GM19043 (cell line): Measurements from ENCODE around the gene FOXO3.

Experiments
- ATAC-seq: cut with Tn5 transposase; IDR thresholded peaks from one replicate; pipeline ENCODE4 v1.9.1; 2021; ENCODE audit warnings: low read depth; ENCODE audit not compliant: unreplicated experiment

Gene FOXO3

GRCh38 chr6:108574457-108575141, 13.9 kb downstream of the FOXO3 start:
- no peak for ATAC-seq

GRCh38 chr6:108575905-108576494, 15.3 kb downstream of the FOXO3 start:
- ATAC-seq: no peak

GRCh38 chr6:108576709-108577108, 16.0 kb downstream of the FOXO3 start:
- no peak for ATAC-seq

- no peak for ATAC-seq
These were observed 17.4 kb downstream of the FOXO3 start for GRCh38 chr6:108578166-108578565.

GRCh38 chr6:108578595-108579327, 18.0 kb downstream of the FOXO3 start:
- no peak for ATAC-seq

- no peak for ATAC-seq
These were observed 18.6 kb downstream of the FOXO3 start for GRCh38 chr6:108579328-108579721.

- ATAC-seq: no peak
These were observed 19.9 kb downstream of the FOXO3 start for GRCh38 chr6:108580646-108581045.

GRCh38 chr6:108581237-108581931, 20.7 kb downstream of the FOXO3 start:
- ATAC-seq: no peak

- ATAC-seq: no peak
These were observed 21.3 kb downstream of the FOXO3 start for GRCh38 chr6:108581932-108582475.

GRCh38 chr6:108582618-108583017, 21.9 kb downstream of the FOXO3 start:
- no peak for ATAC-seq

- no peak for ATAC-seq
These were observed 23.6 kb downstream of the FOXO3 start for GRCh38 chr6:108584323-108584722.

- no peak for ATAC-seq
These were observed 24.6 kb downstream of the FOXO3 start for GRCh38 chr6:108585359-108585758.

- ATAC-seq: no peak
These were observed 25.3 kb downstream of the FOXO3 start for GRCh38 chr6:108585921-108586536.

GRCh38 chr6:108587258-108588059, 26.7 kb downstream of the FOXO3 start:
- ATAC-seq: no peak

GRCh38 chr6:108588586-108588985, 27.9 kb downstream of the FOXO3 start:
- no peak for ATAC-seq

GRCh38 chr6:108589244-108589791, 28.6 kb downstream of the FOXO3 start:
- peak; percentile 32 for ATAC-seq

GRCh38 chr6:108591040-108591816, 30.5 kb downstream of the FOXO3 start:
- ATAC-seq: no peak
